Measurements from ENCODE around the gene TRIM49D1. TPM values are rescaled to one million over a fixed set of nuclear protein-coding genes. Genes with fewer than 3 reads are reported as not detected.
A peak's percentile ranks its signal among the peaks of the same experiment; 100 is the strongest.
"Not testable (repeated sequence)": the region's sequence is repeated elsewhere in the genome, so short reads cannot be mapped to it uniquely, and the experiment has no call there.

Gene TRIM49D1, protein sequence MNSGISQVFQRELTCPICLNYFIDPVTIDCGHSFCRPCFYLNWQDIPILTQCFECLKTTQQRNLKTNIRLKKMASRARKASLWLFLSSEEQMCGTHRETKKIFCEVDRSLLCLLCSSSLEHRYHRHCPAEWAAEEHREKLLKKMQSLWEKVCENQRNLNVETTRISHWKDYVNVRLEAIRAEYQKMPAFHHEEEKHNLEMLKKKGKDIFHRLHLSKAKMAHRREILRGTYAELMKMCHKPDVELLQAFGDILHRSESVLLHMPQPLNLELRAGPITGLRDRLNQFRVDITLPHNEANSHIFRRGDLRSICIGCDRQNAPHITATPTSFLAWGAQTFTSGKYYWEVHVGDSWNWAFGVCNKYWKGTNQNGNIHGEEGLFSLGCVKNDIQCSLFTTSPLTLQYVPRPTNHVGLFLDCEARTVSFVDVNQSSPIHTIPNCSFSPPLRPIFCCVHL
- total RNA-seq = not detected
- long read RNA-seq = 0 reads

DNA sequence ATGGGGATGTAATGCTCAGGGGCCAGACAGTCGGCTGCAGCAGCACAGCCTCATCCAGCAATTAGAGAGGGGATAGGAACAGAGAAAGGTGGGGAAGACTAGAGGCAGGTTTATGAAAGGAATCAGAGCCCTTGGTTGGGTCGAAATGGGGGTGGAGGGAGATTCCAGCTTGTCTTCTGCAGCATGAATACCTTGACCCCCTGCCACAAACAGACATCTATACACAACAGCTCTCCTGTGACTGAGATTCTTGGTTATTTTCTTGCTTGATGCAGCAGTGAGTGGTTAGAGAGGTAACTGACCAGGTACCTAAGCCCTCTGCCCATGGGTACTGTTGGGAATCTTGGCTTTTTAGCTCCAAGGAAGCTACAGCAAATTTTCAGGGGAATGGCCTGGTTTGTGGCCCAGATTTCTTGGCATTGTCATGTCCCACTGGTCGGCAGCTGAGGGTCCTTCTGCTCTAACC is at the start of gene TRIM49D1:
Gene TRIM49D1, minus strand, starts transcription at position 51 of the 466 bp plus-strand sequence. CDS start 4,535 bp downstream, outside the sequence.
- Histone ChIP-seq H3K27ac (no peak within 1 kb of the TSS), H3K9me3 (no peaks in the 10 kb centered on the region), H3K4me3 (no peak within 1 kb of the TSS), H3K4me1 (no peaks in the 10 kb centered on the region), H3K27me3 (ENCODE audit: low read depth) (no peaks in the 10 kb centered on the region), H3K36me3 (no peaks in the 10 kb centered on the region)
- no peak for ATAC-seq
- intact Hi-C loops (cut with DNase I) = no loop called here
- TF ChIP-seq, protein P1, sequence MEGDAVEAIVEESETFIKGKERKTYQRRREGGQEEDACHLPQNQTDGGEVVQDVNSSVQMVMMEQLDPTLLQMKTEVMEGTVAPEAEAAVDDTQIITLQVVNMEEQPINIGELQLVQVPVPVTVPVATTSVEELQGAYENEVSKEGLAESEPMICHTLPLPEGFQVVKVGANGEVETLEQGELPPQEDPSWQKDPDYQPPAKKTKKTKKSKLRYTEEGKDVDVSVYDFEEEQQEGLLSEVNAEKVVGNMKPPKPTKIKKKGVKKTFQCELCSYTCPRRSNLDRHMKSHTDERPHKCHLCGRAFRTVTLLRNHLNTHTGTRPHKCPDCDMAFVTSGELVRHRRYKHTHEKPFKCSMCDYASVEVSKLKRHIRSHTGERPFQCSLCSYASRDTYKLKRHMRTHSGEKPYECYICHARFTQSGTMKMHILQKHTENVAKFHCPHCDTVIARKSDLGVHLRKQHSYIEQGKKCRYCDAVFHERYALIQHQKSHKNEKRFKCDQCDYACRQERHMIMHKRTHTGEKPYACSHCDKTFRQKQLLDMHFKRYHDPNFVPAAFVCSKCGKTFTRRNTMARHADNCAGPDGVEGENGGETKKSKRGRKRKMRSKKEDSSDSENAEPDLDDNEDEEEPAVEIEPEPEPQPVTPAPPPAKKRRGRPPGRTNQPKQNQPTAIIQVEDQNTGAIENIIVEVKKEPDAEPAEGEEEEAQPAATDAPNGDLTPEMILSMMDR (IDR thresholded peaks at IDR 0.05) = no peak
- no peak for DNase-seq

DNA sequence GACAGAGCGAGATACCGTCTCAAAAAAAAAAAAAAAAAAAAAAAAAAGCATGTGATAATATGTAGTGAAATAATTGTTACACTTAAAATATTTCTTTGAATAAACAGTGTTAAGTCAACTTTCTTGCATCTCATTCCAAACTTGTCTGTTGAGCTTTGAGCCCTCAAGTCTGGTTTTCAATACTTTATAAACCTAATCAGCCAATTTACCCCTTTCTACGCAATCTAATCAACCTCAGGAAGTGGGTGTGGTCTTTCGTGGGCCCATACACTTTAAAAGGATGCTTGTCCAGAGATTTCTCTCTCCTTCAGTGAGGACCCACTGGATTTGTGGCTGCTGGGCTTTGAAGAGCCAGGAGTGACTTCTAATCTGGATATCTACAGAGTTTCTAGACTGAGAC is 43.7 kb upstream of the TRIM49D1 start, which contains the start of gene TRIM64:
Gene TRIM64, plus strand, starts transcription at position 301 of the 400 bp plus-strand sequence. CDS start 2,467 bp downstream, outside the sequence.
- H3K9me3 ChIP-seq; H3K27ac ChIP-seq; DNase-seq; H3K4me3 ChIP-seq; H3K4me1 ChIP-seq; H3K27me3 ChIP-seq (ENCODE audit: low read depth); H3K36me3 ChIP-seq; ATAC-seq; intact Hi-C loops (cut with DNase I): not testable (repeated sequence)

DNA sequence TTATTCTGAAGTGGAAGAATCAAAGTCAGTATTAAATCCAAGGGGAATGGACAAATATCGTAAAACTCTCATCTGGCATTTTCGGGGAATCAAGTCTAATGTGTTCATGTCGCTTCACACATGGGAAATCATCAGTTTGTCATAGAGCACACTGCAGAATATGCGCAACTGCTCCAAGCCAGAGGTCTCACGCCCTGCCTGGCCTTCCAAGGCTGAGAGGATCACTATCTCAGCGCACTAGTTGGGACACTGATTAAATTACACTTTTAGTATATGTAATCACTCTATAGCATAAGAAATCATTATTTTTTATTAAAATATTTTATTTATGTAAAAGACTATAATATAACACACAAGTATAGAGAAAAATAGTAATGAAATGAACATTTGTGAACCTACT is 38.8 kb upstream of the TRIM49D1 start:
- H3K36me3 ChIP-seq; ATAC-seq; DNase-seq; H3K4me3 ChIP-seq; H3K27me3 ChIP-seq (ENCODE audit: low read depth); intact Hi-C loops (cut with DNase I); H3K4me1 ChIP-seq; H3K9me3 ChIP-seq; H3K27ac ChIP-seq: not testable (repeated sequence)

DNA sequence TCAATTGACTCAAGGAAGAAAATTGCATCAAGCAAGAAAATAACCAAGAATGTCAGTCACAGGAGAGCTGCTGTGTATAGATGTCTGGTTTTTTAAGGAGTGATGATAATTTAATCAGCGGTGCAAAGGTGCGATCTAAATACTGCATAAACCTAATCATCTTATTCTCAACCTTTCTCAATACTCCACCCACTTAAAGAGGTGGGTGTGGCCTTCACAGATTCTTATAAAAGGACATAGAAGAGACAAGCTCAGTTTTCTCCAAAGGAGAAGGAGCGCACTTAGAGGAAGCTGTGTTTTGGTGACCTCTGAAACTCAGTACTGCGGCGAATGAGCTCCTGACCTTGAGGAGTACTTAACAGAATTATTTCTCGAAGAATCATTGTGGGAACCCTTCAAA is 1.7 kb upstream of the TRIM49D1 start, which contains the start of gene TRIM49D2:
Gene TRIM49D2, plus strand, starts transcription at position 301 of the 400 bp plus-strand sequence. CDS start 2,698 bp downstream, outside the sequence.
- ATAC-seq; H3K9me3 ChIP-seq; H3K4me1 ChIP-seq; DNase-seq; intact Hi-C loops (cut with DNase I); H3K4me3 ChIP-seq; H3K27ac ChIP-seq; H3K36me3 ChIP-seq; H3K27me3 ChIP-seq (ENCODE audit: low read depth): not testable (repeated sequence)

DNA sequence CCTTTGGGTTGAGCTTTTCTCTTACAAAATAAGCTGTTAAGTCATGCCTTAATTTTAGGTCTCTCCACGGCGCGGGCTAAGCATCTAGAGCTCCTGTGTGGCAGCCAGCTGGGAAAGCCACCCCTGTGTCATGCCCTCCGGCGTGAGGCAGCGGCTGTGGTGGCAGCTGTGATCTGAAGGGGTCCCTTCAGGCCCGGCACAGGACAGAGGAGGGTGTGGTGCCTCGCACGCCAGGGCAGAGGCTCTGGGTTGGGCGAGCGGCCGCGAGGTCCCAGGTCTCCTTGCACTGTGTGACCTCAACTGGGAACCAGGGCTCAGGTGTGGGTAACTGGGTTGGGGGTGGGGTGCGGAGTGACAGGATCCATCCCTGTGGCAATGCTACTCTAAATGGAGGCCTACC is 21.2 kb downstream of the TRIM49D1 start:
- peak; percentile 16 to 44 for ATAC-seq
- H3K27me3 ChIP-seq (ENCODE audit: low read depth); H3K9me3 ChIP-seq; H3K4me1 ChIP-seq; H3K27ac ChIP-seq; intact Hi-C loops (cut with DNase I); H3K4me3 ChIP-seq; H3K36me3 ChIP-seq; DNase-seq: not testable (repeated sequence)

DNA sequence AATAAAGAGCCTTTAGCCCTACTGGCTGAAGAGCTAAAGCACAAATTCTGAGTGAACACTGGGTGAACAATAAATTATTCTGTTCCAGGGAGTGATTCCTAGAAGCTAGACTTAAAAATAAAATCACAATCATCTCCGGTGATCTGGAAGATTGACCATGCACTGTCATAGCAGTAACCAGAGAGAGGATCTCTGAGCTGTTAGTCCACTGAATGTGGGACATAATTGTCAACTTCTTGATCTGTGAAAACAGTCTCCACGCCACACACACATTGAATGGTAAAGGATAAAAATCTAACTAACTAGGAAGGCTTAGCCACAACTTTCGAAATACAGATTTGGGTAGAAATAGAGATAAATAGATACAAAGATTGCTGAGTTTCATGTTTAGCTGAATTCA is 28.8 kb downstream of the TRIM49D1 start:
- H3K36me3 ChIP-seq; ATAC-seq; H3K27ac ChIP-seq; H3K27me3 ChIP-seq (ENCODE audit: low read depth); H3K4me1 ChIP-seq; H3K9me3 ChIP-seq; intact Hi-C loops (cut with DNase I); H3K4me3 ChIP-seq; DNase-seq: not testable (repeated sequence)

DNA sequence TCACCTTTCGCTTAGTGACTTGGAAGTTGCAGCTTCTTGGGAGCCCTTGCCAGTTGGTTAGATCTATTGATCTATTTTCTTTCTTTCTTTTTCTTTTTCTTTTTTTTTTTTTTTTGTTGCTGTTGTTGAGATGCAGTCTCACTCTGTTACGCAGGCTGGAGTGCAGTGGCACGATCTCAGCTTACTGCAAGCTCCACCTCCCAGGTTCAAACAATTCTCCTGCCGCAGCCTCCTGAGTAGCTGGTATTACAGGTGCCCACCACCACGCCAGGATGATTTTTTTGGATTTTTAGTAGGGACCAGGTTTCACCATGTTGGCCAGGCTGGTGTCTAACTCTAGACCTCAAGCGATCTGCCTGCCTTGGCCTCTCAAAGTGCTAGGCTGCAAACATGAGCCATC is 44.5 kb downstream of the TRIM49D1 start:
- H3K4me1 ChIP-seq; ATAC-seq; H3K36me3 ChIP-seq; H3K9me3 ChIP-seq; H3K4me3 ChIP-seq; H3K27ac ChIP-seq; intact Hi-C loops (cut with DNase I); DNase-seq; H3K27me3 ChIP-seq (ENCODE audit: low read depth): not testable (repeated sequence)

DNA sequence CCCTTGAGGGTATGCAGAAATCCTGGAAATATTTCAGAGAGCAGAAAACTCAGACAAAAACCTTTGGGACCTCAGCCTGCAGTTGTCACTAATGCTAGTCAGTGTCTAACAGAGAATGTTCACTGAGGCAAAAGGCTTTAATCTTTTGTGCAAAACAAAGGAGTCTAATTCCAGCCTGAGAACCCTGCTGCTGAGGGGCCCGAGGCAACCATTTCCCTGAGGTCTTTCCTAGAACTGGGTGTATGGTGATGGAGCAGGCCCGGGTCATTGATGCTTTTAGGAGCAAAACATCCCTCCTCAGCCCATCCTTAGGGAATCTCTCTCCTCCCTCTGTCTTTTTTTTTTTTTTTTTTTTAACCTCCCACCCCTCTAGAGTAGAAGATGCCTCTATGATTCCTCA is 49.5 kb downstream of the TRIM49D1 start:
- DNase-seq; H3K36me3 ChIP-seq; H3K4me1 ChIP-seq; ATAC-seq; H3K4me3 ChIP-seq; H3K27me3 ChIP-seq (ENCODE audit: low read depth); H3K27ac ChIP-seq; H3K9me3 ChIP-seq; intact Hi-C loops (cut with DNase I): not testable (repeated sequence)

DNA sequence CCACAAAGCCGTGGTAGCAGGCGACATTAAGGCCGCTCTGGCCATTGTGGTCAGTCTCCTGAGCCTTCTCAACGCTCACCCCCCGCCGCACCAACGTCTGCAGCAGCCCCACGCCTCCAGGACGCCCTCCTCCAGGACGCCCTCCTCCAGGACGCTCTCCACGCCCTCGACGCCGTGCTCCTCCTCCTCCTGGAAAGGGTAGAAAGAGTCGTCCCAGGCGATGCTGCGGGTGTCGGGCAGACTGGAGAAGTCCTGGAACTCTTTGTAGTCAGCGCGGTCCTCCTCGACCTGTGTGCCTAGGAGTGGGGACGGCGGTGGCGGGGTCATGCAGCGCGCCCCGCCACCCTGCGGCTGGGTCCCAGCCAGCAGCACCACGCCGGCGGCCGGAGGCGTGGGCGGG is 56.8 kb downstream of the TRIM49D1 start:
- H3K4me1 ChIP-seq; H3K9me3 ChIP-seq; H3K4me3 ChIP-seq; DNase-seq; H3K27me3 ChIP-seq (ENCODE audit: low read depth); intact Hi-C loops (cut with DNase I); H3K27ac ChIP-seq; H3K36me3 ChIP-seq; ATAC-seq: not testable (repeated sequence)

DNA sequence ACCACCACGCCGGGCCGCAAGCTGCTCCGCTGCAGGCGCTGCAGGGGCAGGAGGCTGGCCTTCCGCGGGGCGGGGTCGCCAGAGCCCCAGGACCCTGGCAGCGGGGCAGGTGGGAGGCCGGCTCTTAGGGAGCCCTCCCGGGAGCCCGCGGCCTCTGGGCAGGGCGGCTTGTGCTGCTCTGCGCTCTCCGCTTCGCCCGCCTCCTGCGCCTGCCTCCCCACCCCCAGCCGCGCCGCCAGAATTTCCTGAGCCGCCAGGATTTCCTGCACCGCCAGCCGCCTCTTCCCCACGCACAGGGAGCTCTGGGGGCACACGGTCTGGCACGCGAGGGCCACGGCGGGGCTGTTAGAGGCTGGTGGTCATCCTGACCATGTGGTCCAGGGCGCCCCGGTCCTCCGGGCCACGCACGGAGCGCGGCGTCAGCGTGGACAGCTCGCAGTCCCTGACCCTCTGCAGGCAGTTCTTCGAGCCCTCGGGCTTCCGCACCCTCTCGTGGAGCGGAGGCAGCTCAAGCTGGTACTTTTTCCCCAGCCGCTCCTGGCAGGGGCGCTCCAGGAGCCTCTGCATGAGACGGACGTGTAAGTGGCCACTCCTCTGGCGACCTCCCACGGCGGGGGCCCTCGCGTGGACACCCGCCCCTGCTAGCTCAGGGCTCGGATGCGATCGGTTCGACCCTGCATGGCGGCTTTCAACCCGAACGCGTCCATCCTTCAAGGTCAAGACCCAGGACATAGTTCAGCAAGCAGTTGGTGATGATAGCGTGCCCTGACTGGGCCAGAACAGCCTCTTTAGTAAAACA is 57.9 kb downstream of the TRIM49D1 start:
- H3K4me1 ChIP-seq; H3K9me3 ChIP-seq; intact Hi-C loops (cut with DNase I); ATAC-seq; H3K36me3 ChIP-seq; DNase-seq; H3K4me3 ChIP-seq; H3K27ac ChIP-seq; H3K27me3 ChIP-seq (ENCODE audit: low read depth): not testable (repeated sequence)
